K562 (cell line): ENCODE data around the gene CHD3. TPM values are rescaled to one million over a fixed set of nuclear protein-coding genes. Genes with fewer than 3 reads are reported as not detected.
A peak's percentile ranks its signal among the peaks of the same experiment; 100 is the strongest.

Experiments
- DACH1 ChIP-seq: fragments of 450-650 bp; IDR thresholded peaks from 2 replicates; pipeline ENCODE4 v1.6.1; 2018; ENCODE audit not compliant: partially characterized antibody
- NCOR1 ChIP-seq: fragments of 450-650 bp; IDR thresholded peaks from 2 replicates; pipeline ENCODE4 v1.6.1; 2016; ENCODE audit warnings: mild to moderate bottlenecking, moderate library complexity
- RB1 ChIP-seq: fragments of 450-650 bp; IDR thresholded peaks from 2 replicates; pipeline ENCODE4 v1.6.1; 2017; ENCODE audit warnings: low read depth, mild to moderate bottlenecking
- SAFB ChIP-seq: fragments of 200-400 bp; formaldehyde crosslinking; IDR thresholded peaks from 2 replicates; pipeline ENCODE4 v1.6.1; 2017; ENCODE audit warnings: low read depth, low read length, borderline replicate concordance
- TSHZ1 ChIP-seq: fragments of 250-450 bp; sonication (Bioruptor Pico); IDR thresholded peaks from 2 replicates; pipeline ENCODE4 v1.4.0; 2020; ENCODE audit warnings: mild to moderate bottlenecking, moderate library complexity
- ZFX ChIP-seq: sonication (generic); formaldehyde crosslinking; IDR thresholded peaks from 2 replicates; pipeline ENCODE4 v1.8.0; 2022; ENCODE audit warnings: mild to moderate bottlenecking, missing genetic modification reagents, moderate library complexity
- polyA plus RNA-seq, 8 experiments: library from polyadenylated mRNA; depleted of rRNA in 4 of 8; stranded (reverse) in 5 of 8; unstranded in 3 of 8; fragments of >200 nt; fragmentation: Nextera tagmentation in 2 of 8; fragmentation: Illumina TruSeq in 1 of 8; extraction: Ambion mirVana in 2 of 8; extraction: Trizol in 1 of 8; gene quantifications; 2 replicates each; pipeline versions ENCODE4 v1.2.1 to v1.2.3, GENCODE V29; 2011 to 2014; ENCODE audit warnings: inconsistent platforms in 1 of 8, missing spikeins in 1 of 8
- total RNA-seq, 7 experiments: library from RNA; depleted of rRNA in 6 of 7; stranded (reverse); fragments of >200 nt in 6 of 7; fragmentation: Illumina TruSeq in 2 of 7; extraction: Trizol in 2 of 7; gene quantifications; 2 replicates each; pipeline versions ENCODE4 v1.2.1 to v1.2.3, GENCODE V29; 2011 to 2021; ENCODE audit warnings: low replicate concordance in 1 of 7
- TF ChIP-seq, protein P1 (sequence below): fragments of 450-650 bp; IDR thresholded peaks from 2 replicates; pipeline ENCODE4 v1.6.1; 2018; ENCODE audit not compliant: partially characterized antibody
- TF ChIP-seq, protein P2 (sequence below): fragments of 250-450 bp; sonication (Bioruptor Pico); IDR thresholded peaks from 2 replicates; pipeline ENCODE4 v1.4.0; 2020
- TF ChIP-seq, protein P3 (sequence below), 2 experiments: fragments of 450-650 bp; conservative IDR thresholded peaks; 2 replicates each; pipeline ENCODE4 v1.6.1; 2017; ENCODE audit warnings: mild to moderate bottlenecking in 2 of 2, moderate library complexity in 2 of 2

The CHD3 gene
- total and polyA plus RNA-seq, 9 of the 15 experiments (the other 6 are each of a cell fraction or from before 2014, with no cell fraction given) = 0.39 to 38.2 (median 21.2) TPM

DNA sequence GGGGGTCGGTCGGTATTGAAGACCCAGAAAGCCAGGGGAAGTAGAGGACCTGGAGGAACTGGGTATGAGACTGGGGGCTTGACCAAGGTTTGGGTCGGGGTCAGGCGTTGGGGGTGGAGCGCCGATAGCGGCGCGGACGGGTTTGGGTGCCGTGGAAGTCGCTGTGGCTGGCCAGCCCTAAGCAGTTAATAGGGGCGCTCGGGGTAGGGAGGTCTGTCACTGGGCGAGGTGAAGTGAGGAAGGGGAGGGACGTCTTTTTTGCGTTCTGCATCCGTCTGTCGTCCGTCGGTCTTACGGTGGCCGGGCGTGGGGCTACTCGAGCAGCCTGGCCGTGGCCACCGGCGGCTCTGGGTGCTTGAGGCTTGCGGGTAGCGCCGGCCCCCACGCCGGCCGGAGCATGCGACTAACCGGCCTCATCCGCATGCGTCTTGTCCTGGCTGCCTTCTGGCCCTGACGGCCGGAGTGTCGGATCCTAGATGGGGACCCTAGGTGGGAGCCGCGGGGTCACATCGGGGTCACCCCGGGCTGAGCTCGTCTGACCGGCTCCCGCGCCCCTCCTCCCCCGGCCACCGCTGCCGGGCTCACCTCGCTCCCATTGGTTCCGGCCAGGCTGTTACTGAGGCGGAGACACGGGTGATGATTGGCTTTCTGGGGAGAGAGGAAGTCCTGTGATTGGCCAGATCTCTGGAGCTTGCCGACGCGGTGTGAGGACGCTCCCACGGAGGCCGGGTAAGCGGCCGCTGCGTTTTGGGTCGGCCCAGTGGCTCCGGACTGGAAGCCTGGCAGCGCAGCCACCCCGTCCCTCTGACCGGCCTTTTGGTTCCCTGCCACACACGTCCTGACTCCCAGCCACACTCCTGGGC, 44.1 kb upstream of the CHD3 start (continued):
- TF ChIP-seq, protein P1, sequence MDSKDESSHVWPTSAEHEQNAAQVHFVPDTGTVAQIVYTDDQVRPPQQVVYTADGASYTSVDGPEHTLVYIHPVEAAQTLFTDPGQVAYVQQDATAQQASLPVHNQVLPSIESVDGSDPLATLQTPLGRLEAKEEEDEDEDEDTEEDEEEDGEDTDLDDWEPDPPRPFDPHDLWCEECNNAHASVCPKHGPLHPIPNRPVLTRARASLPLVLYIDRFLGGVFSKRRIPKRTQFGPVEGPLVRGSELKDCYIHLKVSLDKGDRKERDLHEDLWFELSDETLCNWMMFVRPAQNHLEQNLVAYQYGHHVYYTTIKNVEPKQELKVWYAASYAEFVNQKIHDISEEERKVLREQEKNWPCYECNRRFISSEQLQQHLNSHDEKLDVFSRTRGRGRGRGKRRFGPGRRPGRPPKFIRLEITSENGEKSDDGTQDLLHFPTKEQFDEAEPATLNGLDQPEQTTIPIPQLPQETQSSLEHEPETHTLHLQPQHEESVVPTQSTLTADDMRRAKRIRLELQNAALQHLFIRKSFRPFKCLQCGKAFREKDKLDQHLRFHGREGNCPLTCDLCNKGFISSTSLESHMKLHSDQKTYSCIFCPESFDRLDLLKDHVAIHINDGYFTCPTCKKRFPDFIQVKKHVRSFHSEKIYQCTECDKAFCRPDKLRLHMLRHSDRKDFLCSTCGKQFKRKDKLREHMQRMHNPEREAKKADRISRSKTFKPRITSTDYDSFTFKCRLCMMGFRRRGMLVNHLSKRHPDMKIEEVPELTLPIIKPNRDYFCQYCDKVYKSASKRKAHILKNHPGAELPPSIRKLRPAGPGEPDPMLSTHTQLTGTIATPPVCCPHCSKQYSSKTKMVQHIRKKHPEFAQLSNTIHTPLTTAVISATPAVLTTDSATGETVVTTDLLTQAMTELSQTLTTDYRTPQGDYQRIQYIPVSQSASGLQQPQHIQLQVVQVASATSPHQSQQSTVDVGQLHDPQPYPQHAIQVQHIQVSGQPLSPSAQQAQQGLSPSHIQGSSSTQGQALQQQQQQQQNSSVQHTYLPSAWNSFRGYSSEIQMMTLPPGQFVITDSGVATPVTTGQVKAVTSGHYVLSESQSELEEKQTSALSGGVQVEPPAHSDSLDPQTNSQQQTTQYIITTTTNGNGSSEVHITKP = peak; percentile 97
- TF ChIP-seq TSHZ1 (CRISPR knock-in tag) (no peak), RB1 (0 out of 2 replicates have a peak, but pooled peaks have one; percentile 31), DACH1 (no peak), NCOR1 (0 out of 2 replicates have a peak, but pooled peaks have one; percentile 5), SAFB (peak; percentile 65; the same call in 1 of the 2 replicates), ZFX (CRISPR knock-in tag) (peak; percentile 65)
- TF ChIP-seq, protein P2, sequence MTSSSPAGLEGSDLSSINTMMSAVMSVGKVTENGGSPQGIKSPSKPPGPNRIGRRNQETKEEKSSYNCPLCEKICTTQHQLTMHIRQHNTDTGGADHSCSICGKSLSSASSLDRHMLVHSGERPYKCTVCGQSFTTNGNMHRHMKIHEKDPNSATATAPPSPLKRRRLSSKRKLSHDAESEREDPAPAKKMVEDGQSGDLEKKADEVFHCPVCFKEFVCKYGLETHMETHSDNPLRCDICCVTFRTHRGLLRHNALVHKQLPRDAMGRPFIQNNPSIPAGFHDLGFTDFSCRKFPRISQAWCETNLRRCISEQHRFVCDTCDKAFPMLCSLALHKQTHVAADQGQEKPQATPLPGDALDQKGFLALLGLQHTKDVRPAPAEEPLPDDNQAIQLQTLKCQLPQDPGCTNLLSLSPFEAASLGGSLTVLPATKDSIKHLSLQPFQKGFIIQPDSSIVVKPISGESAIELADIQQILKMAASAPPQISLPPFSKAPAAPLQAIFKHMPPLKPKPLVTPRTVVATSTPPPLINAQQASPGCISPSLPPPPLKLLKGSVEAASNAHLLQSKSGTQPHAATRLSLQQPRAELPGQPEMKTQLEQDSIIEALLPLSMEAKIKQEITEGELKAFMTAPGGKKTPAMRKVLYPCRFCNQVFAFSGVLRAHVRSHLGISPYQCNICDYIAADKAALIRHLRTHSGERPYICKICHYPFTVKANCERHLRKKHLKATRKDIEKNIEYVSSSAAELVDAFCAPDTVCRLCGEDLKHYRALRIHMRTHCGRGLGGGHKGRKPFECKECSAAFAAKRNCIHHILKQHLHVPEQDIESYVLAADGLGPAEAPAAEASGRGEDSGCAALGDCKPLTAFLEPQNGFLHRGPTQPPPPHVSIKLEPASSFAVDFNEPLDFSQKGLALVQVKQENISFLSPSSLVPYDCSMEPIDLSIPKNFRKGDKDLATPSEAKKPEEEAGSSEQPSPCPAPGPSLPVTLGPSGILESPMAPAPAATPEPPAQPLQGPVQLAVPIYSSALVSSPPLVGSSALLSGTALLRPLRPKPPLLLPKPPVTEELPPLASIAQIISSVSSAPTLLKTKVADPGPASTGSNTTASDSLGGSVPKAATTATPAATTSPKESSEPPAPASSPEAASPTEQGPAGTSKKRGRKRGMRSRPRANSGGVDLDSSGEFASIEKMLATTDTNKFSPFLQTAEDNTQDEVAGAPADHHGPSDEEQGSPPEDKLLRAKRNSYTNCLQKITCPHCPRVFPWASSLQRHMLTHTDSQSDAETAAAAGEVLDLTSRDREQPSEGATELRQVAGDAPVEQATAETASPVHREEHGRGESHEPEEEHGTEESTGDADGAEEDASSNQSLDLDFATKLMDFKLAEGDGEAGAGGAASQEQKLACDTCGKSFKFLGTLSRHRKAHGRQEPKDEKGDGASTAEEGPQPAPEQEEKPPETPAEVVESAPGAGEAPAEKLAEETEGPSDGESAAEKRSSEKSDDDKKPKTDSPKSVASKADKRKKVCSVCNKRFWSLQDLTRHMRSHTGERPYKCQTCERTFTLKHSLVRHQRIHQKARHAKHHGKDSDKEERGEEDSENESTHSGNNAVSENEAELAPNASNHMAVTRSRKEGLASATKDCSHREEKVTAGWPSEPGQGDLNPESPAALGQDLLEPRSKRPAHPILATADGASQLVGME (CRISPR knock-in tag) = no peak
- TF ChIP-seq, protein P3, sequence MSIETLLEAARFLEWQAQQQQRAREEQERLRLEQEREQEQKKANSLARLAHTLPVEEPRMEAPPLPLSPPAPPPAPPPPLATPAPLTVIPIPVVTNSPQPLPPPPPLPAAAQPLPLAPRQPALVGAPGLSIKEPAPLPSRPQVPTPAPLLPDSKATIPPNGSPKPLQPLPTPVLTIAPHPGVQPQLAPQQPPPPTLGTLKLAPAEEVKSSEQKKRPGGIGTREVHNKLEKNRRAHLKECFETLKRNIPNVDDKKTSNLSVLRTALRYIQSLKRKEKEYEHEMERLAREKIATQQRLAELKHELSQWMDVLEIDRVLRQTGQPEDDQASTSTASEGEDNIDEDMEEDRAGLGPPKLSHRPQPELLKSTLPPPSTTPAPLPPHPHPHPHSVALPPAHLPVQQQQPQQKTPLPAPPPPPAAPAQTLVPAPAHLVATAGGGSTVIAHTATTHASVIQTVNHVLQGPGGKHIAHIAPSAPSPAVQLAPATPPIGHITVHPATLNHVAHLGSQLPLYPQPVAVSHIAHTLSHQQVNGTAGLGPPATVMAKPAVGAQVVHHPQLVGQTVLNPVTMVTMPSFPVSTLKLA (conservative IDR thresholded peaks at IDR 0.05) = peak; percentile 65 to 67
